ENCODE measurements around the gene PUM1. TPM values are rescaled to one million over a fixed set of nuclear protein-coding genes. Genes with fewer than 3 reads are reported as not detected.
A peak's percentile ranks its signal among the peaks of the same experiment; 100 is the strongest.
"Not testable (repeated sequence)": the region's sequence is repeated elsewhere in the genome, so short reads cannot be mapped to it uniquely, and the experiment has no call there.

PUM1 gene
- total and polyA plus RNA-seq, 2 of the 8 experiments (the other 6 are each of a cell fraction or from before 2014, with no cell fraction given) = 122 to 177 TPM

GRCh38 chr1:31062867-31063380, 2.6 kb downstream of the PUM1 start (continued):
- TF ChIP-seq POU5F1 (IDR thresholded peaks at IDR 0.05; ENCODE audit: low read depth, low read length) (no peak), TAF1 (IDR thresholded peaks at IDR 0.05; ENCODE audit: low read depth, low read length) (no peak), EZH2 (IDR thresholded peaks at IDR 0.05; ENCODE audit: low read depth, low read length, severe bottlenecking) (no peak), CREB1 (IDR thresholded peaks at IDR 0.05) (no peak), SRF (IDR thresholded peaks at IDR 0.05; ENCODE audit: low read depth, low read length) (no peak)

DNA sequence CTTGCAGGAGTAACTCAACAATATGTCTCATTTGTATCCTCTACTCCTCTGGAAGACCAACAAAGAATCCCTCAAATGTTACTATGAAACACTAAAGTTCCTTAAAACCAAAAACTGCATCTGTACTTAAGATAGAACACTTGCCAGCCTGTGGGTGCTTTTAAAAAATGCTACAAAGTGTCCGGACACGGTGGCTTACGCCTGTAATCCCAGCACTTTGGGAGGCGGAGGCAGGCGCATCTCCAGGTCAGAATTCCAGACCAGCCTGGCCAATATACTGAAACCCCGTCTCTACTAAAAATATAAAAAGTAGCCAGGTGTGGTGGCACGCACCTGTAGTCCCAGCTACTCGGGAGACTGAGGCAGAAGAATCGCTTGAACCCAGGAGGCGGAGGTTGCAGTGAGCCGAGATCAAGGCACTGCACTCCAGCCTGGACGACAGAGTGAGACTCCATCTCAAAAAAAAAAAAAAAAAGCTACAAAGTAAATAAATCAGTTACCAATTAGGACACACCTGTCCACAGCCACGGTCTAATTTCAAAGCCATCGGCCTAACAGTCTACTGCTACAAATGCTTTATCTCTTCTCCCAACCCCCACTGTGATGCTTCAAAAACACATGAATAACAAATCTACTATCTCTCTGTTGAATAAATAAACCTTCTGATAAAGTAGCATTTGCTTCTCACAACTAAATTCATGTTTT, 3.2 kb downstream of the PUM1 start:
- H3K56ac ChIP-seq (replicated peaks; ENCODE audit: insufficient read length, low read depth, low read length); H2BK15ac ChIP-seq (ENCODE audit: low read length); H3K18ac ChIP-seq (ENCODE audit: extremely low read depth, low read length); DNase-seq (ENCODE audit: low read depth in 1 of 2, low spot score in 2 of 2); H3K9ac ChIP-seq (replicated peaks in 1 of 4; ENCODE audit: extremely low read depth in 1 of 4, low read depth in 3 of 4, low read length in 3 of 4); H3K14ac ChIP-seq (ENCODE audit: insufficient read length); H3K23me2 ChIP-seq (ENCODE audit: low read depth, low read length); H3K4me1 ChIP-seq (replicated peaks in 1 of 4; ENCODE audit: control insufficient read depth in 3 of 4, insufficient read depth in 4 of 4, low read length in 3 of 4); H3K27ac ChIP-seq (ENCODE audit: low read depth, low read length); H2AFZ ChIP-seq (ENCODE audit: low read length); FAIRE-seq; H3K23ac ChIP-seq (ENCODE audit: insufficient read length); H4K5ac ChIP-seq (ENCODE audit: insufficient read length, low read depth, low read length); H3K4ac ChIP-seq (replicated peaks; ENCODE audit: insufficient read length, low read depth, low read length); H2BK5ac ChIP-seq (ENCODE audit: low read depth, low read length); H3K27me3 ChIP-seq (replicated peaks in 1 of 4; ENCODE audit: control insufficient read depth in 3 of 4, extremely low read depth in 1 of 4, insufficient read depth in 3 of 4, low read length in 3 of 4); H2BK120ac ChIP-seq (replicated peaks; ENCODE audit: low read depth, low read length); H2AK5ac ChIP-seq (ENCODE audit: low read depth, low read length); H4K91ac ChIP-seq (replicated peaks; ENCODE audit: insufficient read length, low read length); CTCF ChIA-PET (ENCODE audit: partially characterized antibody); H2BK20ac ChIP-seq (ENCODE audit: low read length); H4K8ac ChIP-seq (ENCODE audit: extremely low read depth, insufficient read depth, low read length); H3K79me1 ChIP-seq (ENCODE audit: low read depth, low read length); H2BK12ac ChIP-seq (ENCODE audit: low read depth, low read length); H3K9me3 ChIP-seq (ENCODE audit: insufficient read depth in 2 of 2, low read depth in 1 of 2, low read length in 1 of 2): not testable (repeated sequence)
- Histone ChIP-seq H3K79me2 (ENCODE audit: control insufficient read depth in 1 of 2, insufficient read depth in 2 of 2, low read length in 2 of 2) (peaks cover 74 to 79% of the 10 kb centered on the region in 2 experiments), H3K36me3 (ENCODE audit: control insufficient read depth in 2 of 4, insufficient read depth in 4 of 4, low read length in 3 of 4) (peaks cover 9 to 17% (median 15%) of the 10 kb centered on the region in 4 experiments; a peak in 6 of 8 replicates), H3K4me3 (ENCODE audit: extremely low read depth in 1 of 4, insufficient read depth in 2 of 4, low read depth in 3 of 4, low read length in 4 of 4) (peak overlapping the region in 1 of 4 experiments; percentile 90; a peak in 3 of 8 replicates), H4K20me1 (replicated peaks in 1 of 2; ENCODE audit: control insufficient read depth in 1 of 2, insufficient read depth in 2 of 2, low read length in 2 of 2) (peaks cover 28% of the 10 kb centered on the region in 2 experiments), H3K4me2 (ENCODE audit: insufficient read depth in 1 of 2, low read depth in 2 of 2, low read length in 2 of 2) (peak overlapping the region; percentile 53 to 63)
- POLR2A ChIA-PET (ENCODE audit: partially characterized antibody) = interaction anchor here (0.6 to 1.4 kb wide), 3 partner anchors 49 to 265 kb away, joined by 3 read pairs; no protein-coding TSS in a partner anchor
- 85% methylated on average over 14 of the region's 14 CpGs; no CpG with 5 or more reads in 1 of the 2 experiments for WGBS, 2 experiments (ENCODE audit: extremely low coverage in 1 of 2, insufficient coverage in 1 of 2, insufficient read length in 1 of 2, insufficient replicate concordance in 2 of 2, low coverage in 1 of 2, low lambda C conversion rate in 2 of 2, missing lambda C conversion rate in 1 of 2)

All from H1 (cell line).